Activated CD8-positive, alpha-beta memory T cell treated with anti-CD3 and anti-CD28 coated beads, Interleukin-2, amount 50 U/mL, for 24 hours (primary cell): ENCODE results near the gene OR2V1.
"Not testable (repeated sequence)": the region's sequence is repeated elsewhere in the genome, so short reads cannot be mapped to it uniquely, and the experiment has no call there.

Experiments
- DNase-seq: peaks from one replicate; pipeline ENCODE4 v3.0.0-alpha.2; 2020; ENCODE audit errors: extremely low read depth

OR2V1 gene

DNA sequence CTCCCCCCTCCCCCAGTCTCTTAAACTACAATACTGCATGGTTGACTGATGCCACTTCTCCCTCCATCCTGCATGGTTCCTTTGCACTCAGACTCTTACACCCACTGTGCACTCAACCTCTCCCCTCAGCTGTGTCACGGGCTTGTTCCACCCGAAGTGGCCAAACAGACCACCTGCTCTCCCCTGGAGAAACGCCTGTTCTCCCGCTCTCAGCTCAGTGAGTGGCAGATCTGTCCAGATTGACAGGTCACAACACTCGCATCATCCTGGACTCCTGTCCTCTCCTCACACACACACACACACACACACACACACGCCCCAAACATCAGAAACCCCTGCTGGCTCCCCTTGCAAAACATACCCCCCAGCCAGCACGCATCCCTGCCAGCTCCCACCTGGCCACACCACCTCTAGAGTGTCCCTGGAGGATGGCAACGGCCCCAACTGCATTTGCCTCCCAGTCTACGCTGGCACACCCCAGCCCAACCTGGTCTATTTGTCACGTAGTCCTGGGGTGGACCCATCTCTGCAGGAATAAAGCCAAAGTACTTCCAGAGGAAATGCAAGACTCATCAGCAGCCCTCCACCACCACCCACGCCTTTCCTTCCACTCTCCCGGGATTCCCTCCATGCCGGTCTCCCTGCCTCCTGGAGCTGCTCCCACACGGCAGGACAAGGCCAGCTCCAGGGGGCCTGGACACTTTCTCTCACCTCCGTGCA, 2.9 kb downstream of the OR2V1 start:
- DNase-seq: no peak

DNA sequence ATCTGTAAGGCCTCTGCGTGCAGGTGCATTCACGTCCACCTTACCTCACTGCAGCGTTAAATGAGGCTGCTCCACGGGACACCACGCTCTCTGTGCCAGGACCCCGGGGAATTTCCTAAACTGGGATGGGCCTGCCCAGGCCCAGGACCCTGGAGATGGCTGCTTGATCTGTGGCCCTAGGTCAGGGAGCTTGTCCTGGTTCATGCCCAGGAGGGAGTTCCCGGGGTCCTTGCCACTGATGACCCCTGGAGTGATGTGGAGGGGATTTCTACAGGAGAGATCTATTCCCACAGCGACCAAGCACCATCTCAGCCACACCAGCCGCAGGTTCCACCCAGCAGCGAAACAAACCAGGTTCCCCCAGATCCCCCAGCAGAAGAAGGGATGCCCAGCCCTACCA, 3.5 kb downstream of the OR2V1 start:
- DNase-seq: no peak

DNA sequence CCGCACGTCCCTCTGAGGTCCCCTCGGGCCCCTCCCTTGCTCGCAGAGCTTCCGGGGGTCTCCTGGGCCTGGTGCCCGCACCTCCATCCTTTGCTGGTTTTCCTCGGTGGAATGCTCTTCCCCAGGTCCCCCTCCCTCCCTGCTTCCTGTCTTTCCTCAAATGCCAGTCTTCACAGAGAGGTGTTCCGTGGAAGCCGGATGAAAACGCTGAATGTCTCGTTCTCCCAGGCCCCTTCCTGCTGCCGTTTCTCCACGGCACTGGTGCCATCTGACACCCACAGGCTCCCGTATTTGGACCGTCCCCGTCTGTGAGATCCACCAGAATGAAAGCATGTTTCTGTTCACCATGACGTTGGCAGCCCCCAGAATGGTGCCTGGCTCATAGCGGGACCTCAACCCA, 4.1 kb downstream of the OR2V1 start:
- no peak for DNase-seq

DNA sequence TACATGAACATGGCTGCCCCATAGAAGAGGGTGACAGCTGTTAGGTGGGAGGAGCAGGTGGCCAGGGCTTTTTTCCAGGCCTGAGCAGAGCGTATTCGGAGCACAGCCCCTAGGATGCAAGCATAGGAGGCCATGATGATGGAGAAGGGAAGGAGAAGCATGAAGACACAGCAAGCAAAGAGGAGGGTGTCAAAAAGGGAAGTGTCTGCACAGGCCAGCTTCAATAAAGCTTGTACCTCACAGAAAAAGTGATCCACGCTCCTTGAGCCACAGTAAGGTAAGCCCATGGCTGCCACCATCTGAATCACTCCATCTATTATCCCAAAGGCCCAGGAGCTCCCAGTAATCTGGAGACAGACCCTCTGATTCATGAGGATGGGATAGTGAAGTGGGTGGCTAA, 6.4 kb downstream of the OR2V1 start:
- no peak for DNase-seq

DNA sequence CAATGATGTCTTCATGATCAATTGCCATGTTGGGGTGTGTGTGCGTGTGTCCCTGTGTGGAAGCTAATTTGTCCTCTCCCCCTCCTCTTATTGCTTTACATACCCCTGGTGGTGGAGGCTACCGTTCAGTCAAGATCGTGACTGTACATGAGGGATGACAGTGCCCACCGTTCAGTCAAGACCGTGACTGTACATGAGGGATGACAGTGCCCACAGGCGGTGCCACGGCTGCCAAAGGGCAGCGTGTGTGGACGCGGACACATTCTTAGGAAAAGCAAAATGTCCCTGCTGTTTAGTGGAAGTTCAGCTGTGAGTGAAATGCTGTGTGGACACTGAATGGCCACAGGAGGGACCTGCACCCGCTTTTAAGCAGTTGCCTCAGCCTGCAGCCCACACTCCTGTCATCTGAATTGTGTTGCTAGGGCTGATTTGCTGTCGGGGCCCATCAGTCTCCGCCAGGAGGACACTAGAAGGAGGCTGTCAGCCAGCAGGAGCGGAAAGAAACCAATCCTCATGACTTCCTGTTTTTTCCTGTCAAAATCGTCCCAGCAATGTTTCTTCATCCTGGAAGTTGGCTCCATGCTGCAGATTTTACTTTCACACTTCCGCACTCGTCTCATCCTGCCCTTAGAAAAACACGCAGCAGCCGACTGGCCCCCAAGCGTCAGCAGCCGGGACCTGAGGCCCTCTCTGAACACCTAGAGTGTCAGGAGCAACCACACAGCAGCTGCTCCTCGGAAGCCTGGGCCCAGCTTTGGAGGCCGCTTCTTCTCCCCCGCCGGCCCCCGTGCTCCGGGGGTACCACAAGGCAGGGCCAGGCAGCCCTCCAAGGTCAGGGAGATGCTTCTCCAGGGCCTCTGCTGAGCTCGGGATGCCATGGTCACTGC, 9.1 kb downstream of the OR2V1 start:
- DNase-seq: no peak

DNA sequence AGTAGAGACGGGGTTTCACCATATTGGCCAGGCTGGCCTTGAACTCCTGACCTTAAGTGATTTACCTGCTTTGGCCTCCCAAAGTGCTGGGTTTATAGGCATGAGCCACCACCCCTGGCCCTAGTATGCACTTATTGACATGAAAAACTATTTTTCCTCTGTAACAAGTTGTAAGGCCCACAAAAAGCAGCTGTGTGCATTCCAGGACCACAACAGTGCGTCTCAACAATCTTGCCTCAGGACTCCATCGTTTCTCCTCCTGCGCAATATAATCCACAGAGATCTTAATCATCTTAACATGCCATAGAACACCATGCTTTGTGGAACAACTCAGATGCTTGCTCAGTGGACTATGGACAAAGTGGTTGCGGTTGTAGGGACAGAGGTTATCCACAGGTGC, 10.2 kb downstream of the OR2V1 start:
- DNase-seq: no peak

DNA sequence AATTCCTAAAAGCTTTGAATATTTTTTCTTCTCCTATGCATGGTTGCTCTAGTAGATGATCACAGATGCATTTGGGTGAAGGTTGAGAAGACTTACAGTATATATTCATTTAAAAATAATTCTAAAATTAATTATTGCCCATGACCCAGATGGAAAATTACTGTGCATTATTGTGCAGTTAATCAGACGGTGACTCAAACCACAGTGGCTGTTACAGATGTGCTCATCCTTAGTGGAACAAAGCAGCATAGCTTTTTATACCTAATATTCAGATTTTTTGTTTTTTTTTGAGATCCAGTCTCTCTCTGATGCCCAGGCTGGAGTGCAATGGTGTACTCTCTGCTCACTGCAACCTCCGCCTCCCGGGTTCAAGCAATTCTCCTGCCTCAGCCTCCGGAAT, 10.7 kb downstream of the OR2V1 start:
- no peak for DNase-seq

DNA sequence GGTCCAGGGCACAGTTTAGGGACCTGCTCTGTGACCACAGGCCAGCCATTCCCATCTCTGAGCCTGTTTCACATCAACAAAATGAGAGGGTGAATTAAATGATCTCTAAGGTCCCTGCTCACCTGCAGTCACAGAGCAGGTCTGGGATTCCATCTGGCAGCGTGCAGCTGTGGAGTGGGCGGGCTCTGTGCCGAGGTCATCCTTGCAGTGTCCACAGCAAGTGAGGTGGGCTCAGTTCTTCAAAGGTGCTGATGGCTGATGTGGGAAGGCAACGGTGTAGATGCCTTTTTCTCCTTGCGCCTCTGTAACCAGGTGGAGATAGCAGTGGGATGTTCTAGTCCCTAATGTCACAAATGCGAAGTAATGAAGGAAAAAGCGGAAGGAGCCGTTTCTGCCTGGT, 11.9 kb downstream of the OR2V1 start:
- DNase-seq: no peak

DNA sequence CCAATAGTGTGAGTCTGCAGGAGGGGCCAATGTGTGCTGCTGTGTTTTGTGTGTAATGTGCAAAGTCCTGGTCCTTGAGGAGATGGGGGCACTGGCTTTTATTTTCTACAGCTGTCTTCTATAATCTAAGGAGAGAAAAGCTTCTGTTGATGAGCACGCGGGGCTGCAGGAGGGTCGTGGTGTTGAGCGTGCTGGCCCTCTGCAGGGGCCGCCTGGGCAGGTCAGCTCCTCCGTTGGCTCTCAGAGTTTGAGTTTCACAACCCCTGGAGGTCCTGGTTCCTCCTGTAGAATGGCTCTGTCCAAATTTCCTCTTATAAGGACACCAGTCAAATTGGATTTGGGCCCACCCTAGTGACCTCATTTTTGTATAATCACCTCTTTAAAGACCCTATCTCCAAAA, 12.6 kb downstream of the OR2V1 start:
- no peak for DNase-seq

DNA sequence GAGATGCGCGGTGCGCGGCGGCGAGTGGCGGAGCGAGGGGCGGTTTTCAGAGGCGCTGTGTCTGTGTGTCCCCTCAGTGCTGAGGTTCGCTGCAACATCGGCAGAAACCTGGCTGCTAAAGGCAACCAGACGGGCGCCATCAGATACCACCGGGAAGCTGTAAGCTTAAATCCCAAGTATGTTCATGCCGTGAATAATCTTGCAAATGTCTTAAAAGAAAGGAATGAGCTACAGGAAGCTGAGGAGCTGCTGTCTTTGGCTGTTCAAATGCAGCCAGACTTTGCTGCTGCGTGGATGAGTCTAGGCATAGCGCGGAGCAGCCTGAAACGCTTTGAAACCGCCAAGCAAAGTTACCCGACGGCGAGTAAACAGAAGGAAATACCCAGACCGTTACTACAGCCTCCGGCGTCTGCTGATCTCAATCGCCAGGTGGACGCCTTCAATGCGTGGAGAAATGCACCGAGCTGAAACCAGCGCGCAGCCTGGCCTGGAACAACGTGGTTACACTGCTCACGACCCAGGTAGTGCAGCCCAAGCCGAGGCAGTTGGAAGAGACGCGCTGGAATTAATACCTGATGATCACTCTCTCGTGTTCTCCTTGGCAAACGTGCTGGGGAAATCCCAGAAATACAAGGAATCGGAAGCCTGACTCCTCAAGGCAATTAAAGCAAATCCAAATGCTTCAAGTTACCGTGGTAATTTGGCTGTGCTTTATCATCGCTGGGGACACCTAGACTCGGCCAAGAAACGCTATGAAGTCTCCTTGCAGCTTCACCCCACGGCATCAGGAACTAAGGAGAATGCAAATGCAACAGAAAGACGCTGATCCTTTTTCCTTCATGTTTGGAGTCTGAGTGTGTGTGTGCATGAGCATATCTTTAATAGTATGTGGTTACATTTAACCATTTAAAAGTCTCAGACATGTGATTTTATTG, 15.9 kb downstream of the OR2V1 start:
- DNase-seq: no peak

DNA sequence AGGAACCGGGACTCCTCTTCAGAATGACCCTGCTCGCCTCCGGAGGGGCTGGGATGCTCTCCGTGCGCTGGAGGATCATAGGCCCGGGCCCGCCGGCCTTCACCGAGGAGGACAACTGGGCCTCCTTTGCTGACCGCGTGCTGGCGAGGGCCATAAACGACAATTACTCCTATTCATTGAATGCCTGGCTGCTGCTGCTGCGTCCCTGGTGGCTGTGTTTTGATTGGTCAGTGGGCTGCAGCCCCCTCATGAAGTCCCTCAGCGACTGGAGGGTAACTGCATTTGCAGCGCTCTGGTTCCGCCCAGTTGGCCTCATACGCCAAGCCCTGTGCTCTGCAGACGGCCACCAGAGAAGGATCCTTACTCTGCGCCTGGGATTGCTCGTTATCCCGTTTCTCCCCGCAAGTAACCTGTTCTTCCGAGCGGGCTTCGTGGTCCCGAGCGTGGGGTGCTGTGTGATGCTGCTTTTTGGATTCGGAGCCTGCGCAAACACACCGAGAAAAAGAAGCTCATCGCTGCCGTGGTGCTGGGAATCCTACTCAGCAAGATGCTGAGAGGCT, 16.6 kb downstream of the OR2V1 start:
- DNase-seq: no peak

DNA sequence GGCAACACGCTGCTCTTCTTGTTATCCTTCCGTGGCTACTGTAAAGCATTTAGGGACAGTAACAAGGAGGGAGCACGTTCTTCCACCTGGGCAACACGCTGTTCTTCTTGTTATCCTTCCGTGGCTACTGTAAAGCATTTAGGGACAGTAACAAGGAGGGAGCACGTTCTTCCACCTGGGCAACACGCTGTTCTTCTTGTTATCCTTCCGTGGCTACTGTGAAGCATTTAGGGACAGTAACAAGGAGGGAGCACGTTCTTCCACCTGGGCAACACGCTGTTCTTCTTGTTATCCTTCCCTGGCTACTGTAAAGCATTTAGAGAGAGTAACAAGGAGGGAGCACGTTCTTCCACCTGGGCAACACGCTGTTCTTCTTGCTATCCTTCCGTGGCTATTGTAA, 17.4 kb downstream of the OR2V1 start:
- DNase-seq: not testable (repeated sequence)

DNA sequence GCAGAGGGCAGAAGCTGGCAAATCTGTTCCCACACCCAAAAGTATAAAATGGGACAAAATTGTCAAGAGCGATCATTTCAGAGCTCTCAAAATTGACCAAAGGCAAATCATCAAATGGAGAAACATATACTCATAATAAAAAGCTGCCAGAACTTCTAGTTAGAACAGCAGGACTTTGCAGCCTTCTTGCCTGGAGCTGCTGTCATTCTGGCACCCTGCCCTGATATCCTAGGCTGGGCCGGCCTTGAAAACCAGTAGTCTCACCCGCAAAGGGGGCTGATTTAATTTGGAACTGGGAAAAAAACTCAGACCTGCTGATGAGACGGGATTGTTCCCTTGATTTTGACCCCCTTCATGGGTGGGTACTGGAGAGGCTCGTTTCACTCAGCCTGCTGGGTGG, 18.5 kb downstream of the OR2V1 start:
- no peak for DNase-seq

DNA sequence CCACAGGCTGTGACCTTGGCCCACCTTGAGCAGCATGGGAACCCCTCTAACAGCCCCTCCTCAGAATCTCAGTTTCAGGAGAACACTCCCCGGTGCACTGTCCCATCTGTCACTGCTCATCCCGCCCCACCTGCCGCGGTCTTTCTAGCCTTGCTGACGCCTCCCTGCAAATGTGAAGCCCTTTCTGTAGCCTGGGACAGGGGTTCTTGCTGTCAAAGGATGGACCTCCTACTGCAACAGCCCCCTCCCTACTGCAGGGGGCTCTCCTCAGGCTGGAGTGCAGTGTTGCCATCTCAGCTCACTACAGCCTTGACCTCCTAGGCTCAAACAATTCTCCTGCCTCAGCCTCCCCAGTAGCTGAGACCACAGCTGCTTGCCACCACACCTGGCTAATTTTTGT, 20.0 kb downstream of the OR2V1 start:
- DNase-seq: no peak

DNA sequence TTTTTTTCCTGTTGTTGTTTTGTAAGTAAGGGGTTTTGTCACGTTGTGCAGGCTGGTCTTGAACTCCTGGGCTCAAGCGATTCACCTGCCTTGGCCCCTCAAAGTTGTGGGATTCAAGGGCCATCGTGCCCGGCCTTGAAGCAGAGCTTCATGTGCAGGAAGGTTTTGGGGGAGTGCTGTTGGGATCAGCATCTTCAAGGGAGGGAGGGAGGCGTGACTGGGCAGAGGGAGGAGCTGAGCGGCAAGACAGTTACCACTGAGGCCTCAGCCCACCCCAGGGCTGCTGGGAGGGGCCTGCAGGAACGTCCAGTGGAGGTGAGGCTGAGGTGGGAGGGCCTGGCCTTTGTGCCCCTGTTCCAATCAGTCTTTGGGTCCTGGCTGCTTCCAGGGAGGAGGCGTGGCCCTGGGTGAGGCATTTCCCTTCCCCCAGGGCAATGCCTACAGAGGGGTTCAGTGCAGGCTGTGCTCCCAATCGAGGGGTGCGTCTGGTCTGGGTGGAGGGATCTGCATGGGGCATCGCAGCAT, 21.4 kb downstream of the OR2V1 start:
- DNase-seq: no peak

DNA sequence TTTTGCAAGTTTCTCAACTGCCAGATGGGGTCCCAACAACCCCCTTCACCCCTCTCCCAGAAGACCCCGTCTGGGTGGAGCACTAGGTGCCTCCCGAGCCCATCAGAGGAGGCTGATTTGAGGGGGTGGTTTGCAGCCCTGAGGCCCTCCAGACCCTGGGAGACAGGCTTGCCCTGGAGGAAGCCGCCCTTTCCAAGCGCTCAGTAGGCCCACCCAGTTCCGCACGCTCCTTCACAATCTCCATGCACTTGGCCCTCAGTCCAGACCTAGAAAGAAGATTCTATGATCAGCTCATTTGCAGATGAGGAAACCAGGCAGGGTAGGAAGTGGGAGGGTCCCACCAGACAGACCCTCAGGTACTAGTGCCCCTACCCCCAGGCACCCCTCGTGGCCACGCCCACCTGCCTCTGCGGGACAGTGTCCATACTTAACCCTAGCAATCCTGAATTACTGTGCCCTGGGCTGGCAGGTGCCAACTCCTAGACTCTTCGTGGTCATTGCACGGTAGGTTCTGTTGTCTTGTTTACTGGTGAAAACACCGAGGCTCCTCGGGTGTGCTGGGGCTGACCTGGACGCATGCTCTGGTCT, 22.3 kb downstream of the OR2V1 start:
- no peak for DNase-seq

DNA sequence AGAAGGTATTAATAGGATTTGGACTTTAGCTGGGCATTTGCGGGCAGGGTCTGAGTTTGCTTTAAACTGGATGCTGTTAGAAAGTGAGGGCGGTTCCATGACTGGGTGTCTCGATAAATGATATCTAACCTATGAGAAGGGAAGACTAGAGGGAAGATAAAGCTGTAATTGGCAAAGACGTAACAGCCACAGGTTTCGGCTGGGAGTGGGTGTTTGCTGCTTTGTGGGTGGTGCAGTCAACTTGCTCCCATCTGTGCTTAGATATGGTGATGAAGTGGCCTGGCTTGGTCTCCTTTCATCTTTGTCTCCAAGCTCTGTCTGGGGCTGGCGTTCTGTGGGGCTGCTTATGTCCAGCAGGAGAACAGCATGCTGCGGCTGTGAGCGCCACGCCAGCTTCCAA, 23.3 kb downstream of the OR2V1 start:
- DNase-seq: no peak

DNA sequence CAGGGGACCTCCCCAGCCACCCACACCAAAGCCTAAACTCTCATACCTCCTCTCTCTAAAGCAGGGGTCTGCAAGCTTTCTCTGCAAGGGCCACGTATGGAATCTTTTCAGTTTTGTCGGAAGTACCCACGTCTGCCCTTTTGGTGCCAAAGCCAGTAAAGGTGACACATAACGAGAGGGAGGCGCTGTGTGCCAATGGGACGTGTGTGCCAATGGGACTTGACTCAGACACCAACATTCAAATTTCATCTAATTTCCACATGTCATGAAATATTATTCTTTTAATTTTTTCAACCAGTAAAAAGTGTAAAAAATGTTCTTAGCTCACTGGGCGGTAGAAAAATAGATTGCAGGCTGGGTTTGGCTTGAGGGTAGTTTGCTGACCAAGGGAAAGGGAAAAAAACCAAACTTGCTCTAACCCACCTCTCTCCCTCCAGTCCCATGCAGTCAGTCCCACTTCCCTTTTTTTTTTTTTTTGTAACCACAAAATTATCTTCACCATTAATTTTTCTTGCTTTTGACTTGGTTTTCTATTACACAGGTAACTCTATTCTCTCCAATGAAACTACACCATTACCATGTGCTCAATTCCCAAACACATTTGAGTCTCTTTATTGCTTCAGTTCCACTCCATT, 25.5 kb downstream of the OR2V1 start:
- DNase-seq: no peak

DNA sequence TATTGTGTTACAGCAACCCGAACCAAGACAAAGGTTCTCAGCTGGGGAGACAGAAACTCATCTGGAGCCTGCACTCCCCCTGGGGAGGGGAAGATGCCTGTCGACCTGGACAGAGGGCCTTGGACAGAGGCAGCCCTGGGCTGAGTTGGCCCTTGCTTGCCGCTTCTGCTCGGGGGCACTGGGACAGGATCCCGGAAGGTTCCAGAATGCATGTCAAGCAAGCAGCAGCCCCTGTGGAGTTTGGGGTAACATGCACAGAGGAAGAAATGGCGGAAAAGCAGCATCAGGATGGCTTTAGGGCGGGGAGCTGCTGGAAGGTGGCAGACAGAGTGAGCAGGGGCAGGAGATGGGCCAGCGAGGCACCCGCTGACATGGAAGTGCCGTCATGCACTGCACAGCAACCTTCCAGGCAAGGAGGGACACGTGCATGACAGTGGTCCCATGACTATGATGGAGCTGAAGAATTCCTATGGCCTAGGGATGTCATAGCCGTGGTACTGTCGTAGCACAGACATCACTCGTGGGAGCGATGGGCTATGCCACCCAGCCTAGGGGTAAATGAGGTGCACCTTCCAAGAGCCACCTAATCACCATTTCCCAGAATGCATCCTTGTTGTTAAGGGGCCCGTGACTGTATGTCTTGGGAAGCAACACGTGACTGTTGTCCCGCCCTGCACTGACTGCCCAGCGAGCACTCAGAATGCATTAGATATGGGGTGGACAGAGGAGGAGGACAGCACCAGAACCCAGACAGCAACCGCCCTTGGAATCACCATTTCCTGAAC, 26.2 kb downstream of the OR2V1 start:
- DNase-seq: not testable (repeated sequence)

DNA sequence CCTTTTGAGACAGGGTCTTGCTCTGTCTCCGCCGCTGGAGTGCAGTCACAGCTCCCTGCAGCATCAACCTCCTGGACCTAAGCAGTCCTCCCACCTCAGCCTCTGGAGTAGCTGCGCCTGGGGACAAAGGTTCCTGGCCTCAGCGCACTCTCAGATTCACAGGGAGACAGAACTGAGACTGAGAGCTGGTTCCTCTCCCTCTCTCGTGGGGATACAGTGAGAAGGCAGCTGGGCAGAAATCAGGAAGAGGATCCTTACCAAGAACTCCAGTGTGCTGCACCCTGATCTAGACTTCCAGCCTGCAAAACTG, 26.8 kb downstream of the OR2V1 start:
- DNase-seq: not testable (repeated sequence)
